ENCODE data around the gene PHEX. TPM values are rescaled to one million over a fixed set of nuclear protein-coding genes. Genes with fewer than 3 reads are reported as not detected.

The PHEX gene
- polyA plus RNA-seq, 3 donors = 0.03 TPM; not detected in 2

GRCh38 chrX:22015139-22015750, 16.9 kb upstream of the PHEX start:
- H3K36me3 Mint-ChIP-seq = no peaks in the 10 kb centered on the region
- H3K4me1 Mint-ChIP-seq = peaks cover 2% of the 10 kb centered on the region
- no CpG with 5 or more reads among the region's 9 CpGs for WGBS (ENCODE audit: insufficient coverage)
- no peak overlapping the region for H3K4me3 Mint-ChIP-seq
- H3K27ac ChIP-seq (ENCODE audit: low read depth in 1 of 2, low read length in 2 of 2) = no peak overlapping the region
- intact Hi-C loops (cut with micrococcal nuclease) = no loop called here
- H2AFZ ChIP-seq (ENCODE audit: insufficient read depth, low read depth, low read length, poor library complexity, severe bottlenecking) = no peak overlapping the region
- no peaks in the 10 kb centered on the region for H3K9me3 ChIP-seq (replicated peaks in 1 of 2; ENCODE audit: control insufficient read depth in 1 of 2, insufficient read depth in 1 of 2, low read length in 2 of 2)
- H3K4me1 ChIP-seq (ENCODE audit: control insufficient read depth in 1 of 2, insufficient read depth in 2 of 2, low read length in 2 of 2) = no peaks in the 10 kb centered on the region
- H3K27me3 ChIP-seq (ENCODE audit: control insufficient read depth in 2 of 2, insufficient read depth in 2 of 2, low read length in 2 of 2) = no peaks in the 10 kb centered on the region
- no peak for DNase-seq
- H4K20me1 ChIP-seq (ENCODE audit: insufficient read depth, low read length) = no peaks in the 10 kb centered on the region
- no peak overlapping the region for H3K9ac ChIP-seq (ENCODE audit: insufficient read depth, low read length, poor library complexity, severe bottlenecking)
- no peaks in the 10 kb centered on the region for H3K79me2 ChIP-seq (ENCODE audit: insufficient read depth, low read length)
- TF ChIP-seq CTCF (IDR thresholded peaks at IDR 0.05) = no peak
- peaks cover 0 to 3% (median 0%) of the 10 kb centered on the region in 7 donors for H3K9me3 Mint-ChIP-seq
- H3K4me3 ChIP-seq (replicated peaks in 1 of 3; ENCODE audit: low read depth in 2 of 3, low read length in 3 of 3) = no peak overlapping the region
- H3K27ac Mint-ChIP-seq = no peak overlapping the region
- H3K4me2 ChIP-seq (replicated peaks; ENCODE audit: extremely low read depth, low read length, poor library complexity, severe bottlenecking) = no peak overlapping the region
- peaks cover 0 to 10% (median 0%) of the 10 kb centered on the region in 3 donors for H3K27me3 Mint-ChIP-seq (ENCODE audit: low read depth in 3 of 3)
- no peaks in the 10 kb centered on the region for H3K36me3 ChIP-seq (replicated peaks in 1 of 2; ENCODE audit: control insufficient read depth in 1 of 2, insufficient read depth in 2 of 2, low read length in 2 of 2)

GRCh38 chrX:22021751-22022324, 10.3 kb upstream of the PHEX start:
- 100% methylated on average over 1 of the region's 10 CpGs for WGBS (ENCODE audit: insufficient coverage)

More at GRCh38 chrX:22021751-22022324, 10.3 kb upstream of the PHEX start:
- Histone ChIP-seq H2AFZ (ENCODE audit: insufficient read depth, low read depth, low read length, poor library complexity, severe bottlenecking) (no peak overlapping the region), H4K20me1 (ENCODE audit: insufficient read depth, low read length) (no peaks in the 10 kb centered on the region), H3K27me3 (ENCODE audit: control insufficient read depth in 2 of 2, insufficient read depth in 2 of 2, low read length in 2 of 2) (no peaks in the 10 kb centered on the region), H3K4me3 (replicated peaks in 1 of 3; ENCODE audit: low read depth in 2 of 3, low read length in 3 of 3) (no peak overlapping the region), H3K36me3 (replicated peaks in 1 of 2; ENCODE audit: control insufficient read depth in 1 of 2, insufficient read depth in 2 of 2, low read length in 2 of 2) (no peaks in the 10 kb centered on the region), H3K9me3 (replicated peaks in 1 of 2; ENCODE audit: control insufficient read depth in 1 of 2, insufficient read depth in 1 of 2, low read length in 2 of 2) (no peaks in the 10 kb centered on the region), H3K4me1 (ENCODE audit: control insufficient read depth in 1 of 2, insufficient read depth in 2 of 2, low read length in 2 of 2) (no peaks in the 10 kb centered on the region), H3K9ac (ENCODE audit: insufficient read depth, low read length, poor library complexity, severe bottlenecking) (no peak overlapping the region), H3K4me2 (replicated peaks; ENCODE audit: extremely low read depth, low read length, poor library complexity, severe bottlenecking) (no peak overlapping the region), H3K79me2 (ENCODE audit: insufficient read depth, low read length) (no peaks in the 10 kb centered on the region), H3K27ac (ENCODE audit: low read depth in 1 of 2, low read length in 2 of 2) (no peak overlapping the region)
- no peak for TF ChIP-seq CTCF (IDR thresholded peaks at IDR 0.05)
- peaks cover 0 to 2% (median 1%) of the 10 kb centered on the region in 7 donors for H3K9me3 Mint-ChIP-seq
- no peaks in the 10 kb centered on the region for H3K4me1 Mint-ChIP-seq
- H3K4me3 Mint-ChIP-seq = no peak overlapping the region
- DNase-seq = no peak
- H3K27ac Mint-ChIP-seq = no peak overlapping the region
- intact Hi-C loops (cut with micrococcal nuclease) = no loop called here
- no peaks in the 10 kb centered on the region for H3K36me3 Mint-ChIP-seq
- H3K27me3 Mint-ChIP-seq (ENCODE audit: low read depth in 3 of 3) = peaks cover 1 to 4% (median 3%) of the 10 kb centered on the region in 3 donors
